ENCODE results near the gene CA11. TPM values are rescaled to one million over a fixed set of nuclear protein-coding genes. Genes with fewer than 3 reads are reported as not detected.

Gene CA11
- total and polyA plus RNA-seq, 9 of the 15 experiments (the other 6 are each of a cell fraction or from before 2014, with no cell fraction given) = 2.9 to 19.9 (median 8.3) TPM

DNA sequence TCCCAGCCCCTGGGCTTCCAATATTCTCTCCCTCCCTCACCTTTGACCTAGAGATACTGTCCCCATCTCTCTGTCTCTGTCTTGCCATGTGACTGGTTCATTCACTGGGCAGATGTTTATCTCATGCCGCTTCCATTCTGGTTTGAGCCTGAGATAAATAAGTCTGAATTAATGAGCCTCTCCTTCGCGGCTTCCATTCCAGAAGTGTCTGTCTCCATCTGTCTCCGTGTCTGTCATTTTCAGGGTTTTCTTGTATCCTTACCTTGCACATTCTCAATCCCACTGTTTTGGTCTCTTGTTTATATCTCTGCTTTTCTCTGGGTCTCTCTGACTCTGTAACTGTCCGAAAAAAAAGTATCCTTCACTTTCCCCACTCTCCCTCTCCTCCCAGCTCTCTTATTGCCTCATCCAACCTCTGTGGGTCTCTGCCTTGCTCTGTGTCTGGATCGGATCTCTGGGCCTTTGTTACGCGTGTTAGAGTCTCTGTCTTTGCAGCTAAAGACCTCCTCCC, 22.4 kb downstream of the CA11 start (continued):
- TF ChIP-seq ZBTB2 (IDR thresholded peaks at IDR 0.05) (0 out of 2 replicates have a peak, but pooled peaks have one; percentile 57), NFRKB (IDR thresholded peaks at IDR 0.05; ENCODE audit: low read depth) (peak; percentile 80), MGA (IDR thresholded peaks at IDR 0.05) (no peak), NFXL1 (CRISPR knock-in tag; IDR thresholded peaks at IDR 0.05) (no peak), FOXA3 (CRISPR knock-in tag; conservative IDR thresholded peaks at IDR 0.05 in 1 of 2, IDR thresholded peaks at IDR 0.05 in 1 of 2) (no peak), ZNF76 (CRISPR knock-in tag; IDR thresholded peaks at IDR 0.05; ENCODE audit: borderline replicate concordance) (0 out of 2 replicates have a peak, but pooled peaks have one; percentile 24), ZNF592 (IDR thresholded peaks at IDR 0.05) (no peak; the same call in 1 of the 2 replicates), TEAD2 (tag; IDR thresholded peaks at IDR 0.05) (no peak), SMARCA5 (IDR thresholded peaks at IDR 0.05) (peak; percentile 32; the same call in 1 of the 2 replicates), FOSL1 (tag; conservative IDR thresholded peaks at IDR 0.05) (no peak), CTBP1 (IDR thresholded peaks at IDR 0.05; ENCODE audit: borderline replicate concordance) (peak; percentile 10; the same call in 1 of the 2 replicates)

All from K562 (cell line).